GM21825 (cell line): ENCODE measurements around the gene SMARCD3.

ENCODE experiments used
- ATAC-seq: cut with Tn5 transposase; IDR thresholded peaks from one replicate; pipeline ENCODE4 v1.9.1; 2021; ENCODE audit warnings: mild to moderate bottlenecking, moderate library complexity; ENCODE audit not compliant: unreplicated experiment

SMARCD3 gene

GRCh38 chr7:151248346-151249033, at the start of gene SMARCD3:
TSS of gene SMARCD3 (minus strand) at chr7:151248694. CDS start at chr7:151248562, 132 bp downstream.
- ATAC-seq: no peak

GRCh38 chr7:151296202-151296992, 47.9 kb upstream of the SMARCD3 start:
- no peak for ATAC-seq

GRCh38 chr7:151292850-151293249, 44.4 kb upstream of the SMARCD3 start:
- ATAC-seq: no peak

- no peak for ATAC-seq
These were observed 42.7 kb upstream of the SMARCD3 start for GRCh38 chr7:151291206-151291605.

GRCh38 chr7:151290355-151290760, 41.9 kb upstream of the SMARCD3 start:
- ATAC-seq: no peak

GRCh38 chr7:151289891-151290290, 41.4 kb upstream of the SMARCD3 start:
- no peak for ATAC-seq

- no peak for ATAC-seq
These were observed 37.7 kb upstream of the SMARCD3 start for GRCh38 chr7:151286148-151286547.

GRCh38 chr7:151283302-151283701, 34.8 kb upstream of the SMARCD3 start:
- ATAC-seq: no peak

- ATAC-seq: no peak
These were observed 33.6 kb upstream of the SMARCD3 start for GRCh38 chr7:151282111-151282510.

- ATAC-seq: no peak
These were observed 33.2 kb upstream of the SMARCD3 start for GRCh38 chr7:151281686-151282085.

GRCh38 chr7:151280388-151281019, 32.0 kb upstream of the SMARCD3 start:
- ATAC-seq: no peak

GRCh38 chr7:151279868-151280267, 31.4 kb upstream of the SMARCD3 start:
- no peak for ATAC-seq

- ATAC-seq: no peak
These were observed 30.5 kb upstream of the SMARCD3 start for GRCh38 chr7:151278949-151279348.

- ATAC-seq: no peak
These were observed 29.1 kb upstream of the SMARCD3 start for GRCh38 chr7:151277631-151278030.

- ATAC-seq: no peak
These were observed 28.4 kb upstream of the SMARCD3 start for GRCh38 chr7:151276666-151277590.

- ATAC-seq: no peak
These were observed 27.5 kb upstream of the SMARCD3 start for GRCh38 chr7:151275813-151276577.

GRCh38 chr7:151274936-151275812, 26.7 kb upstream of the SMARCD3 start:
- ATAC-seq: no peak

GRCh38 chr7:151274396-151274795, 25.9 kb upstream of the SMARCD3 start:
- no peak for ATAC-seq
